ENCODE data around the gene TBC1D22A.

TBC1D22A gene

GRCh38 chr22:46795845-46796565 is 33.6 kb downstream of the TBC1D22A start:
- no peak for DNase-seq

- DNase-seq, result no peak
Observed at GRCh38 chr22:46796566-46797195, 34.2 kb downstream of the TBC1D22A start.

GRCh38 chr22:46797355-46797754 is 34.9 kb downstream of the TBC1D22A start:
- peak; percentile 44 for DNase-seq

GRCh38 chr22:46798041-46798365 is 35.6 kb downstream of the TBC1D22A start:
- no peak for DNase-seq

- peak; percentile 68 for DNase-seq
Observed at GRCh38 chr22:46798366-46799350, 36.2 kb downstream of the TBC1D22A start.

- no peak for DNase-seq
Observed at GRCh38 chr22:46799626-46800025, 37.2 kb downstream of the TBC1D22A start.

GRCh38 chr22:46800102-46800857 is 37.8 kb downstream of the TBC1D22A start:
- no peak for DNase-seq

GRCh38 chr22:46801331-46801811 is 38.9 kb downstream of the TBC1D22A start:
- no peak for DNase-seq

GRCh38 chr22:46801826-46802607 is 39.6 kb downstream of the TBC1D22A start:
- no peak for DNase-seq

GRCh38 chr22:46802608-46803027 is 40.2 kb downstream of the TBC1D22A start:
- DNase-seq, result no peak

- peak; percentile 51 for DNase-seq
Observed at GRCh38 chr22:46803031-46803880, 40.8 kb downstream of the TBC1D22A start.

- DNase-seq, result no peak
Observed at GRCh38 chr22:46803936-46804335, 41.5 kb downstream of the TBC1D22A start.

GRCh38 chr22:46806794-46807193 is 44.3 kb downstream of the TBC1D22A start:
- no peak for DNase-seq

GRCh38 chr22:46807458-46807857 is 45.0 kb downstream of the TBC1D22A start:
- DNase-seq, result no peak

- DNase-seq, result no peak
Observed at GRCh38 chr22:46809153-46809885, 46.9 kb downstream of the TBC1D22A start.

GRCh38 chr22:46810856-46811786 is 48.7 kb downstream of the TBC1D22A start:
- no peak for DNase-seq

- DNase-seq, result no peak
Observed at GRCh38 chr22:46812034-46812605, 49.7 kb downstream of the TBC1D22A start.

- no peak for DNase-seq
Observed at GRCh38 chr22:46812788-46813187, 50.3 kb downstream of the TBC1D22A start.

Data from right kidney (tissue), 1 donor.